Ishikawa (cell line): ENCODE measurements around the gene KLHL8.

ENCODE experiments used
- CEBPB ChIP-seq: IDR thresholded peaks from 2 replicates; pipeline ENCODE4 v1.6.1; 2012
- FOXM1 ChIP-seq: IDR thresholded peaks from 2 replicates; pipeline ENCODE4 v1.6.1; 2012; ENCODE audit warnings: low read depth, borderline replicate concordance
- NFIC ChIP-seq: IDR thresholded peaks from 2 replicates; pipeline ENCODE4 v1.6.1; 2012
- YY1 ChIP-seq: IDR thresholded peaks from 2 replicates; pipeline ENCODE4 v1.6.1; 2012; ENCODE audit warnings: low read depth
- TF ChIP-seq, protein P1 (sequence below): IDR thresholded peaks from 2 replicates; pipeline ENCODE4 v1.6.1; 2012

- TF ChIP-seq NFIC (no peak), CEBPB (no peak), FOXM1 (no peak), YY1 (no peak)
- TF ChIP-seq, protein P1, sequence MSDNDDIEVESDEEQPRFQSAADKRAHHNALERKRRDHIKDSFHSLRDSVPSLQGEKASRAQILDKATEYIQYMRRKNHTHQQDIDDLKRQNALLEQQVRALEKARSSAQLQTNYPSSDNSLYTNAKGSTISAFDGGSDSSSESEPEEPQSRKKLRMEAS = no peak
Measured at GRCh38 chr4:87133183-87133582, 87.2 kb downstream of the KLHL8 start.
